Limb (tissue), 2 donors: ENCODE measurements around the gene PLD1.
"Not testable (repeated sequence)": the region's sequence is repeated elsewhere in the genome, so short reads cannot be mapped to it uniquely, and the experiment has no call there.

ENCODE experiments used
- DNase-seq, 2 donors: peaks; one replicate each; pipeline ENCODE4 v3.0.0-alpha.2; 2016; ENCODE audit errors: extremely low spot score in 2 of 2

Gene PLD1

DNA sequence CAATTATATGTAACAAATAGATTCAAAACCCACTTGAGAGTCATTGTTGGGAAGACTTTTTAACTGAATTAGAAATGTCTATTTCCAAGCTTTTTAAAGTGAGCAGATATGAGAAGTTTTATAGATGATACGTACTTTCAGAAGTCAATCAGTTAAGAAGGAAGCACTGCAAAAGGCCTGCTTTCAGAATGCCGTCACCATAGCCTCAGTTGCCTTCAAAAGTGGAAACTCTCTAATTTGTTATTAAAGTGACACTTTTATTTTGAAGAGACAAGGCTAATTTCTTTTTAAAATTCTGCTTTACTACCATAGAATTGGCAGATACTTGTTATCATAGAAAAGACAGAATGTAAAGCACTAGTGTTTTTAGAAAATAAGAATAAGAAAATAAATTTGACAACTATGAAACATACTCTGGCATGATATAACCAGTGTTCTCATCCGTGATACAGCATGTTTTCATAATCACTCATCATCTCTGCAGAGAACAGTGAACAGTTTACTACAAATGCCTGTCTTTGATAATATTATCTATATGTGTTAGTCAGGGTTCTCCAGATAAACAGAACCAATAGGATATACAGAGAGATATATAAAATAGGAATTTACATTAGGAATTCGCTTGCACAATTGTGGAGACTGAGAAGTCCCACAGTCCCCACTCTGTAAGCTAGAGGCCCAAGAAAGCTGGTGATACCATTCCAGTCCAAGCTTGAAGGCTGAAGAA is 7.0 kb upstream of the PLD1 start:
- DNase-seq, result no peak

DNA sequence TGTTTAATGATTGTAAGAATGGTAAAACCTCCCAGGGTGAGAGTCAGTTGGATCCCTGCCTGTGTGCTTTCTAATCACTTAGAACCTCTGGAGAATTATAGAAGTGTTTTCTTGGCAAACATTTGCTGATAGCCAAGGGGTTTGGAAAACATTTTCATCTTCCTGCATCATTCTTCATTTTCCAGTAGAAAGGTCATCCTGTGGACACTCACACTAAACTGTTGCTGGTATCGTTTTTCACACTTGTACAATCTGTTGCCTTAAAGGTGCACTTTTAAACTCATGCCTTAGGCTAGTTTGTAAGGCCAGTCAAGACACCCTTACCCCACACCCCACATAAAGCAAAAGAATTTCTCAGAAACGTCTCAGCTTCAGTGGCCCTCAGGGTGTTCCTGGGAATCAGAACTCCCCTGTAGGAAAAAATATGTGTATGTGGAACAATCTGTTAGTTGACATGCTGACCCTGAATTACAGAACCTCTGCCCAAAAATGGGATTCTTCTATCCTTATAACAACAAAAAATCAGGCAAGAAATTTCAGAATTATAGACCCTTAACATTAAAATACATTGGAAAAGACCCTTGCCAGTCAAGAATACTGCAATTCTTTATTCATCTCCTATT is 5.8 kb upstream of the PLD1 start:
- DNase-seq, result no peak

DNA sequence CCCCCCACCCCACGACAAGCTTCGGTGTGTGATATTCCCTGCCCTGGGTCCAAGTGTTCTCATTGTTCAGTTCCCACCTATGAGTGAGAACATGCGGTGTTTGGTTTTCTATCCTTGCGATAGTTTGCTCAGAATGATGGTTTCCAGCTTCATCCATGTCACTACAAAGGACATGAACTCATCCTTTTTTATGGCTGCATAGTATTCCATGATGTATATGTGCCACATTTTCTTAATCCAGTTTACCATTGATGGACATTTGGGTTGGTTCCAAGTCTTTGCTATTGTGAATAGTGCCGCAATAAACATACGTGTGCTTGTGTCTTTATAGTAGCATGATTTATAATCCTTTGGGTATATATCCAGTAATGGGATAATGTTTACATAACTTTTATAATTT is 4.4 kb upstream of the PLD1 start:
- DNase-seq, result not testable (repeated sequence)

DNA sequence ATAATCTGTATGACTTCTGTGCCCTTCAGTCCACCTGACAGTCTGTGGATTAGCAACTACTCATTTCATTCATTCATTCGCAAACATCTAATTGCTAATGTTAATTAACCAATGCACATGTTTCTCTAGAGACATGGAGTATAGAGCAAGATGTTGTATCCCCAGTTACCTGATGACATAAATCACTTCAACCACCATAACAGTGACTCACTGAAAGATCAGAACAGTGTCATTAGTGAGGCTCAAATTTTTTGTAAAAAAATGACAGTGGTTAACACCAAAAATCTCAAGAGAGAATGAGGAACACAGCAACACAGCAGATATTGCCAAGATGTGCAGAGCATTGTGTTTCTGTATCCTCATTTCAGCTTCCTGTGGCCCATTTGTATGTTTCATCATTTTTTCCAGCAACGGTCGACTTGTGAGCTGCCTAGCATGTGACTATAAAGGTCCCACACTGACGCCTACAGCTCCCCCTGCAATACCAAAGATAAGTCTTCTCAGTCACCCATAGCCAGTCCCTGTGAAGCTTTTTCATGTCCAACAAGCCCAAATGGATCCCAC is 3.7 kb upstream of the PLD1 start:
- DNase-seq, result no peak

GRCh38 chr3:171813278-171813896 is 3.1 kb upstream of the PLD1 start:
- DNase-seq, result no peak

DNA sequence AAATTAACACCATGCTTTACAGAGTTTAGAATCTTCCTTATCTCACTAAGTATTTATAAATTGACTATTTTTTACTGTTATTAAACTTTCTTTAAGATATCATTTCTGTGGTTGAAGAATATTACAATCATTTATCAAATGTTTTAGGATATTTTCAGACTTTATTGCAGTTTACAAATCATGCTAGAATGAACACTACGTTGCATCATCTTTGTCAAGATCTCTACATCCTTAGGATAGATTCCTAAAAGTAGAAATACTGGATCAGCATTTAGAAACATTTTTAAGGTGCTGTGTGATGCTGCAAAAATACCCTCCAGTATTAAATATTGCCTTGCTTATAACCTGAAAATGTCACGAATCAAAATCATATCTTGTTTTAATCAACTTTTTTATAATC is 2.5 kb upstream of the PLD1 start:
- no peak for DNase-seq

GRCh38 chr3:171811913-171812335 is 1.6 kb upstream of the PLD1 start:
- no peak for DNase-seq

DNA sequence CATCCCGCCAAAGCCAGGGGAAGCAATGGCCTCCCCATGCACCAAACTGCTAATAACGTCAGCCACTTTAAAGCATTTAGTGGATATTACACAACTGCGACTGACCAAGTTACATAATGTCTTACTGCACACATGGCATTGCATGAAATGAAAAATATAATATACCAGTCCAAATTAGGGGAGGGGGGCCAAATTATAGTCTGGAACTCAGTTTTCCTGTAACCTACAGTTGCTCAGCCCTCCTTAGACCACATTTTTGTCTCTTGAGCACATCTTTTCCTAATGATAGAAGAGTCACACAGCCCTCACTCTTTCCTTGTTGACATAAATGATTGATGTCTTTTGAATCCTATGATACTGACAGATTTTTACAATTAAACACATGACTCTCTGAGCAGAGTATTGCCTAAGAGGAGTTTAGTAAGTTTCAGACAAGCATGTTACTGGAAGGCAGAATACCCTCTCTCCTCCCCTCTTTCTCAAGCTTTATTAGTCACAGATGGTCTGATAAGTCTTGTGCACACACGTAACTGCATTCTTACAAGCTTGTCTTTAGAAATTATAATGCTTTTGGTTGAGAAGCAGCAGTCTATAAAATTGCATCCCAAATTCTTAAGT is 1.1 kb upstream of the PLD1 start:
- peak in 1 of 2 donors; percentile 82 for DNase-seq

DNA sequence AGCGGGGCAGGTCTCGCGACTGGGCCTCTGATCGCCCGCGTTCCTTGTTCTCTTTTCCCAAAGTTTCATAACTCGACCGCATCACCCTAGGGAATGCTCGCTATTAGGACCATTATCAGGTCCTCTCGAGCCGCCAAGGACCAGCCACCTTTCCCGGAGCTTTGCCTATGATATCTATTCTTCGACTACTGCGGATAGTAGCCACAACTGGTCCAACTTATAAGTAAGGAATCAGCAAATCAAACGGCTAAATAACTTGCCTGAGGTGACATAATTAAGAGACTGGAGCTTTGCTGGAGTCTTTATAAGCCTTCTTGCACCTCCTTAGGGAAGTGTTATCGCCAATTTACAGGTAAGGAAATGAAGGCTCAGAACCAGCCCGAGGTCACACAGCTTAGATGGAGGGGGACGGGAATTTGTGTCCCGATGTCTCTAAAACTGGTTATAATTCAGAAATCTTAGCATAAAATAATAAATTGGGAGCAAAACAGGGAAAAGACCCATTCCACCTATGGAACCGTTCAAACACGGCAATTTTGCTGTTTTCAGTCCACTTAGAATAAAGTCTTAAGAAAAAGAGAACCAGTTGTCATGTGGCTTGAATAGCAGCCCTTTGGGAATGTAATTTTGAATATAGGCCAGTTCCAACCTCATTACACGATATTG is 479 bp upstream of the PLD1 start:
- DNase-seq, result no peak

- peak in 1 of 2 donors; percentile 75 for DNase-seq
Measured at GRCh38 chr3:171809611-171809860, 747 bp downstream of the PLD1 start.

GRCh38 chr3:171807806-171808205 is 2.5 kb downstream of the PLD1 start:
- DNase-seq, result no peak

GRCh38 chr3:171807129-171807675 is 3.1 kb downstream of the PLD1 start:
- DNase-seq, result no peak

DNA sequence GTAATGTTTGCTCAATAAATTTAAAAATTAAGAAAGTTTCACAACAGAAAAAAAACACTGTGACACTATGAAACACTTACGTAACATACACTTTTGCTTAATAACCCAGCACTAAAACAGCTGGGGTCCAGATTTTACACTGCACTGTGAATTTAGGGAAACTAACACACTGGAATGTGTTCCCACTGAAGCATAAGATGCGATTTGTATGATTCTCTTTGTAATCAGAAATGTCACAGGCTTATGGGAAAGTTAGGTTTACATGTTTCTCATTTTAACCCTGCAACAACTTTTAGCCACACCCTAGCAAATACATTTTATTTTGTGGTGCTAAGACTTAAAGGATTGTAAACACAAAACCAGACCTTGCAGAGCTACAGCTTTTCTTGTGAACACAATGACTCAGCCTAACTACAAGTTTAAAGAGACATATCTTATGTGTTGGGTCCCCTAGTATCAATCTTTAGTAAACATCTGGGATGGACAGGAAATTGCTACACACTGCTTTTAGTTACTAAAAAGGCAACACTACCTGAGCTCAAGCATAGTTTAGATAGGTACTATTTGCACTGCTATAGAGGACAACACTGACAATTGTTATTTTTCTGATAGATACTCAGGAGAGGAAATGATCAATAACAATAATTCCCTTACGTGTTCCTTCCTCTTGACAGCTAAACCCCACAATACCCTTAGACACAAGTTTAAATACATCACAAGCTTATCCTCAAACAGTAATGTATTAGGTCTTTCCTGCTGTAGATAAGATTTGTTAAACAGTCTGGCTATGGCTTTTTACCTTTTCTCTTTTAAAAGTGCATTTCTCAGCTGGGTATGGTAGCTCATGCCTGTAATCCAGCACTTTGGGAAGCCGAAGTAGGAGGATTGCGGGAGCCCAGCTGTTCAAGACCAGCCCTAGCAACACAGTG is 3.8 kb downstream of the PLD1 start:
- DNase-seq, result peak in 1 of 2 donors; percentile 62

GRCh38 chr3:171805687-171806086 is 4.6 kb downstream of the PLD1 start:
- DNase-seq, result no peak

DNA sequence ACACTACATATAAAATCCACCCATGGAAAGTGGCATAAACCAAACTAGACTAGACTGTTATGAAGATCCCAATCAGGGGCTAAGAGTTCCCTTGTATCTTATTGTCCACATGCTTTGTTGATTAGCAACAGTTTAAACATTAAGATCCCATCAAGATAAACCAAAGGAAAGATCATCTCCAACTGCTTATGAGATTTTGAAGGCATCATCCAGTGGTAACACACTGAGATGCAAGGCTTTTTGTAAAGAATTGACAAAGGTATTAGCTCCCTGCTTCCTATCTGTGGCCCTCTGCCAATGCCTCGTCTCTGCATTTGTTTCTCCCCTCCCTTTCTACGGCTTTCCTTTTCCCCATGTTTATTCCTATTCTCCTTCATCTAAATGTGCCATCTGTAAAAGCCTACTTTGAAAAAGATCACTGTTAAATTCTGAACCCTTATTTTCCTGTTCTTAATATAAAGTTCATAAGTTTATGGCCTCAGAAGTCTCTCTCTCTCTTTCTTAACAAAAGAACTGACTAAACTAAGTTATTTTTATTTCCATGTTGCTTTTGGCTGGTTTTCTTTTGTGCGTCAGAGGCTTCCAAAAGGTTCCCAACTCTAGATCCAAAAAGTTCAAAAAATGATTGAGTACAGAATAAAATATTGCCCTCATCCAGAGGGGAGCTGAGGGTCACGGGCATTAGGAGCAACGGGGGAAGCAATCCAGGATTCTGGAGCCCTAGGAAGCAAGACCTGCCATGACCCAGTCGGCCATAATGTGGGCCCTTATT is 5.5 kb downstream of the PLD1 start:
- no peak for DNase-seq

DNA sequence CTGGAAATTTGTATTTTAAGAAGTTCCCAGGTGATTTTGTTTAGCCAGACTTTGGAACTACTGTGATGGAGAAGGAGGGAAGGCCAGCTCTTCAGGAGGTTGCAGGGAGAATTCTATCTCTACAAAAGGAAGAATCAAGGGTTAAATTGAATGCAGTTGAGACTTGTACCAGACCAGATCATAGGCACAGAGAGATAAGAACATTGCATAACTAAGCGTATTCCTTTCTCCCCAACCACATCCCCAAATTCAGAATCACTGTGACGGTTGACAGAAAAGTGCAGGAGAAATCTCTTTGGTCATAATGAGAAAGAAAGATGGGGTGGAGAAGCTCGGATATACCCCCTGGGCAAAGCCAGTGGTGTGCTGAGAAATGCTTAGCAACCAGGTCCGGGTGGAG is 7.2 kb downstream of the PLD1 start:
- DNase-seq, result no peak

DNA sequence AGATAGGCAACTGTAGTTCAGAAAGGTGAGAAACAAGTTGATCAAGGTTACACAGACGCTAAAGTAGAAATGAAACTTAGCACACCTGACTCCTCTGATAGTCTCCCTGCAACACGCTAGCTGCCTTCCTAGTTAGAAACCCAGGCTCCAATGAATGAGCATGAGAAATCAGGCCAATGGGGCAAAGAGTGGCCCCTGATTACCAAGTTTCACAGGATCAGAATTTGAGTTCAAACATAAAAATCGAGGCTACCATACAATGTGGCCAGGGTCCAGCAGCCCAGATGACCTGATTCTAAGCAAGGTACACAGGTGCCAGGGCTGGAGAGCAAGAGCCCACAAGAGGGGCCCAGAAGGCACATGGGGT is 7.7 kb downstream of the PLD1 start:
- DNase-seq, result no peak

GRCh38 chr3:171801738-171802589 is 8.3 kb downstream of the PLD1 start:
- DNase-seq, result no peak

DNA sequence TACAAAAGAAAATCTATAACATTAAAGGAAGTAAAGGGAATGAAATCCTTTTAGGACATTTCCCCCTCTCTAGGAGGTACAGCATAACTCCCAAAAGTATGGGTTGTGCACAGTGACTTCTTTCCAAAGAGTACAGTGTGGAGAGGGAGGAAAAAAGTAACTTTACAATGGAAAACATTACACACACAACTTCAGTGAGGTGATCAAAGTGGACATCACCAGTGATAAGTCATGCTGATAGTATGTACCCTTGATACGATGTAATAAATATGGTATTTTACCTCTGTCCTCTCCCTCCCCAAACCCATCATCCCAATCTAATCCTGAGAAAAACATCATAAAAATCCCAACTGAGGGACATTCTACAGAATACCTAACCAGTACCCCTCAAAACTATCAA is 10.8 kb downstream of the PLD1 start:
- DNase-seq, result no peak
